NCI-H82 (cell line): ENCODE results near the gene SLC28A1.

Experiments
- DNase-seq: peaks from one replicate; lab custom pipeline; 2025; lab: John Stamatoyannopoulos, UW

SLC28A1 gene

GRCh38 chr15:84886211-84886983 is 1.9 kb downstream of the SLC28A1 start:
- DNase-seq = no peak

GRCh38 chr15:84886984-84887299 is 2.5 kb downstream of the SLC28A1 start:
- no peak for DNase-seq

DNA sequence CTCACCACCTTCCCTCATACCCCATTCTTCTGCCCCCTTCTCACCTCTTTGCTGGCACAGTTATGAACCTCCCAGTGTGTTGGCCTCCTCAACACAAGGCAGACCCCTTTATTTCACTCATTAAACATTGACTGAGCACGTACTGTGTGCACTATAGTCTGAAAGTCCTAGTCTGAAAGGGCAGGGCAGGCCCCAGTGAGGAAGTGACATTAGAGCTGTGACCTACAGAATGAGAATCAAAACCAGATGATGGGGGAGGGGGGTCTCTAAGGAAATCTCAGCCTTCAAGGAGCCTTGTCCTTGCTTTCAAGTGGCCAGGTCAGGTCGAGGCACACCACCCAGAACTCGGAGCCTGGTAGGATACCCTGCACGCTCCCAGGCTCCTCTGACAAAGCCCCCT is 3.5 kb downstream of the SLC28A1 start:
- DNase-seq = no peak

GRCh38 chr15:84888639-84889038 is 4.2 kb downstream of the SLC28A1 start:
- DNase-seq = peak; percentile 85

DNA sequence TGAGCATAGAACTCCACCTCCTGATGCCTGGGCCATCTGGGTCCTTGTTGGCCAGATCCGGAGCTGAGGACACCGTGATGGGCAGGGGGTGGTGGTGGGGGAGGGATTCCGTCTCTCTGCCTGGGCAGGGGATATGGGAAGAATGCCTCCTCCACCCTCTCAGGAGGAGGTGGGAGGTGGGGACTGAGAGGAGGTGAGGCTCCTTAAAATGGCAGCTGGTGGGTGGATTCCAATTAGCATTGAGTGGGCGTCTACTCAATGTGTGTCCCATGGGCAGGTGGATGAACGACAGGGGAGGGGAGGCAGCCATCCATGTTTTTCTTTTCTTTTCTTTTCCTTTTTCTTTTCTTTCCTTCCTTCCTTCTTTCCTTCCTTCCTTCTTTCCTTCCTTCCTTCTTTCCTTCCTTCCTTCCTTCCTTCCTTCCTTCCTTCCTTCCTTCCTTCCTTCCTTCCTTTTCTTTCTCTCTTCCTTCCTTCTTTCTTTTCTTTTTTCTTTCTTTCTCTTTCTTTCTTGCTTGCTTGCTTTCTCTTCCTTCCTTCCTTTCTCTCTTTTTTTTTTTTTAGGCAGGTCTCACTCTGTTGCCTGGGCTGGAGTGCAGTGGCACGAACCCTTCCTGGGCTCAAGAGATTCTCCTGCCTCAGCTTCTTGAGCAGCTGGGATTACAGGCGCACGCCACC is 5.0 kb downstream of the SLC28A1 start:
- peak; percentile 38 for DNase-seq

DNA sequence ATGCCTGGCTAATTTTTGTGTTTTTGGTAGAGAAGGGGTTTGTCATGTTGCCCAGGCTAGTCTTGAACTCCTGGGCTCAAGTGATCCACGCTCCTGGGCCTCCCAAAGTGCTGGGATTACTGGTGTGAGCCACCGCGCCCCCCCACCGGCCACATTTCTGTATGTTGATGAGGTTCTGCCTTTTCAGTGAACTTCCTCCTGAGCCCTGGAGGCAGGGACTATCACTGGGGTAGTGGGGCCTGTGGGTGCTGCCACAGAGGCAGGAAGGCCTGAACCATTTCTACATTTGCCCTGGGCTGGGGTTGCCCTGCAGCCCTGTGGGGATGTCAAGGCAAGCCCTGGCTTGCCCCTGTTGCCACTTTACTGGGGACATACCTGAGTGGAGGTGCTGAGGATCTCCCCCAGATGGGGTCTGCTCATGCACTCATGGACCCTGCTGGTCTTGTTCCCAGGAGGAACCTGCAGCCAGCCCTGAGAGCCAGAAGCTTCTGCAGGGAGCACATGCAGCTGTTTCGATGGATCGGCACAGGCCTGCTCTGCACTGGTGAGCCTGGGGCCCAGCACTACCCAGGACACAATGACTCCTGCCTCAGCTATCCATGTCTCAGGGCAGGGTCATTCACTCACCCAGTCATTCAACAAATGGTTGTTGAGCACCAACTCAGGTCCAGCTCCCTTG is 5.7 kb downstream of the SLC28A1 start:
- no peak for DNase-seq

GRCh38 chr15:84890670-84891162 is 6.3 kb downstream of the SLC28A1 start:
- no peak for DNase-seq

GRCh38 chr15:84891339-84891738 is 6.9 kb downstream of the SLC28A1 start:
- no peak for DNase-seq

DNA sequence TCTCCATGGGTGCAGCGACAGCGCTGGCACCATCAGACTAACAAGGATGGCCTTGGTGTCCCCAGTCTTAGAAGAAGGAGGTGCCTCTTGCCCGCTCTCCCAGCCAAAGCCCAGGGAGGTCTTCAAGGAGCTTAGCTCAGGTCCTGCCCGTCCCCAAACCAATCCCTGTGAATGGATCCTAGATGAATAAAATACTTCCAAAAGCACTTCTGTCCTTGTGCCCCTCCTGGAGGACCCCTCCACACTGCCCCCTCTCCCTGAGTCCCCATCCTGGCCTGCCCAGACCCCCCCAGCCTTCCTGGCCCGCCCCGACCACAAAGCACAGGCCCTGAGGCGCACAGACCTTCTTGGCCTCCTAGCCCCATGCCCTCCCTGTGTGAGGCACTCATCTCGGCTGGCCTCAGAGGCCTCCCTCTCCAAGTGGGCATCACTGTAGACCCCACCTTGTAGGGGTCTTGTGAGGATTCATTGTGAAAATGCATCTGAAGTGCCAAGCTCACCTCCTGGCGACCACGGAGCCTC is 8.4 kb downstream of the SLC28A1 start:
- no peak for DNase-seq

GRCh38 chr15:84893607-84894006 is 9.1 kb downstream of the SLC28A1 start:
- no peak for DNase-seq

DNA sequence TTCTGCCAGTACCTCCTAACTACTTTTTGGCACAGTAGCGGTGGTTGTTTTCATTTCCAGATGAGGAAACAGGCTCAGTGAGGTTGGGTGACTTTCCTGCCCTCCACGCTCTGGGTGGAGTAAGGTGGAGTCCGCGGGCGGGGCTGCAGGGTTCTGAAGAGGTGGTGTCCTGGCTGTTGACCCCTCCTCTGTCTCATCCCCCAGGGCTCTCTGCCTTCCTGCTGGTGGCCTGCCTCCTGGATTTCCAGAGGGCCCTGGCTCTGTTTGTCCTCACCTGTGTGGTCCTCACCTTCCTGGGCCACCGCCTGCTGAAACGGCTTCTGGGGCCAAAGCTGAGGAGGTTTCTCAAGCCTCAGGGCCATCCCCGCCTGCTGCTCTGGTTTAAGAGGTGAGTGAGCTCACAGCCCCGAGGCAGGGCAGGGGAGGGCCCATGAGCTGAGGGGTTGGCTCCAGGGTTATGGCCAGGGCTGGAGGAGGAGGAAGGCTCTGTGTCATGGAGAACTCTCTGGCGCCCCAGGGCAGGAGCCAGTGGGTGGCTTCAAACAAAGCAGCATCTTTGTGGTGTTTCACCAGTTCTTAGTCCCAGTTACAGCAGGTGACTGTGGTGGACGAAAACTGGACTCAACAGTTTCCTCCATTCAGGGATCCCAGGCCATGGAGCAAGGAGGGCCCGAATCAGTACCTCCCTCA is 10.4 kb downstream of the SLC28A1 start:
- no peak for DNase-seq

DNA sequence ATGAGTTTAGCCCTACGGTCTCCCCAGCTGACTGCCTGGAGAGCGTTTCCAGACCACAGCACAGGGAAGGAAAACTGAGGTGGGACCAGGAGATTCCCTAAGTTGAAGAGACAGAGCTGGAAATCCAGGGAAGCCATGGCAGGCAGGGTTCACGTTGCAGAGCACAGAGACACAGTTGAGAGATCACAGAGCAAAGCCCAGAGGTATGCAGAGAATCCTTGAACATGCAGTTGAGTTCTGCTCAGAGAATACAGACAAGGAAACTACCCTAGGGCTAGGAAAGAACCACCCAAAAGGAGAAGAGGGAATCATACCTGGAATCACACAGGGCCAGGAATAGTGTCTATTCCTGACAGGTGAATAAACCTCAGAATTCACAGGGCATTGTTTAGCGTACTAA is 14.3 kb downstream of the SLC28A1 start:
- no peak for DNase-seq

- no peak for DNase-seq
These were observed 15.3 kb downstream of the SLC28A1 start for GRCh38 chr15:84899750-84900149.

DNA sequence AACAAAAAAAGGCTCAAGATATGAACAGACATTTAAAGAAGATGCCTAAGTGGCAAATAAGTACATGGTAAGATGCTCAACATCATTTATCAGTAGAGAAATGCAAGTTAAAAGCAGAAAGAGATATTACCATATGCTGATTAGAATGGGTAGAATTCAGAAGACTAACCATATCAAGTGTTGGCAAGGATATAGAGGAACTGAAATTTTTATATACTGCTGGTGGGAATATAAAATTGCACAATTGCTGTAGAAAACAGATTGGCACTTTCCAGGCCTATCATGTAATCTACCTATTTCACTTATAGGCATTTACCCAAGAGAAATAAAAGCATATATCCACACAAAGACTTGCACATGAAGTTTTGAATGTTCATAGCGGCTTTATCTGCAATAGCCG is 17.1 kb downstream of the SLC28A1 start:
- DNase-seq = no peak

DNA sequence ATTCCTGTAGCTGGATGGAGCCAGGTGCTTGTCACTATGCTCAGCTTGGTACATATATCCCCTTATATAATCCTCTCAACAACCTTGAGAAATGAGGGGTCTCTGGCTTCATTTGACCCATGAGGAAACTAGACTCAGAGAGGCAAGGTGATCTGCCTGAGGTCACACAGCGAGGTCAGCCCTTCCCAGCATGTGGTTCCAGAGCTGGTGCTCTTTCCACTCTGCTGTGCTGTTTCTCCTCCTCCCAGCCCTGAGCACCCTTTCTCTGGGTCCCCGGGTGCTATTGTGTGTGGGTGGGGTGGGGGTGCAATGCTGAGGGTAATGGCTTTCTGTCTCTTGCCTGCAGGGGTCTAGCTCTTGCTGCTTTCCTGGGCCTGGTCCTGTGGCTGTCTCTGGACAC is 19.3 kb downstream of the SLC28A1 start:
- DNase-seq = no peak

GRCh38 chr15:84904419-84904818 is 20.0 kb downstream of the SLC28A1 start:
- DNase-seq = no peak

GRCh38 chr15:84905016-84905916 is 20.8 kb downstream of the SLC28A1 start:
- no peak for DNase-seq

GRCh38 chr15:84907731-84908130 is 23.3 kb downstream of the SLC28A1 start:
- DNase-seq = no peak

DNA sequence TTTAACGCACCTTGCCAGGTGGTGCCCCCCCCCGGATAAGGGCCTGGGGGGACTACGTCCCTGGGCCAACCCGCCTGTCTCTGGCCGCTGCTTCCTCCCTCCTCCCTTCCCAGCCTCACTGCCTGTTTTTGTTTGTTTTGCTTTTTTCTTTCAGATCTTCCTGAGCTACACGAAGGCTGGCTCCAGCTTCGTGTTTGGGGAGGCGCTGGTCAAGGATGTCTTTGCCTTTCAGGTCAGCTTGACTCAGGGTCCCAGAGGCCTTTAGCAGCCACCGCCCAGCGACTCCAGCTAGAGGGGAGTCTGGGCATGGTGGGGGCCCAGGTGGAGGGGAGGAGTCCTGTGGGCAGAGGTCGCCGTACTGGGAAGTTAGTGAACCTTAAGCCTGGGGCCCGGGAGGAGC is 24.1 kb downstream of the SLC28A1 start:
- DNase-seq = no peak

- no peak for DNase-seq
These were observed 24.6 kb downstream of the SLC28A1 start for GRCh38 chr15:84909029-84909428.

- no peak for DNase-seq
These were observed 25.3 kb downstream of the SLC28A1 start for GRCh38 chr15:84909782-84910181.
